Measurements from ENCODE around the gene IFT88. TPM values are rescaled to one million over a fixed set of nuclear protein-coding genes. Genes with fewer than 3 reads are reported as not detected.
A peak's percentile ranks its signal among the peaks of the same experiment; 100 is the strongest.

The IFT88 gene
- total RNA-seq, 2 experiments from 2014 or later, result 9.0 to 9.5 TPM

DNA sequence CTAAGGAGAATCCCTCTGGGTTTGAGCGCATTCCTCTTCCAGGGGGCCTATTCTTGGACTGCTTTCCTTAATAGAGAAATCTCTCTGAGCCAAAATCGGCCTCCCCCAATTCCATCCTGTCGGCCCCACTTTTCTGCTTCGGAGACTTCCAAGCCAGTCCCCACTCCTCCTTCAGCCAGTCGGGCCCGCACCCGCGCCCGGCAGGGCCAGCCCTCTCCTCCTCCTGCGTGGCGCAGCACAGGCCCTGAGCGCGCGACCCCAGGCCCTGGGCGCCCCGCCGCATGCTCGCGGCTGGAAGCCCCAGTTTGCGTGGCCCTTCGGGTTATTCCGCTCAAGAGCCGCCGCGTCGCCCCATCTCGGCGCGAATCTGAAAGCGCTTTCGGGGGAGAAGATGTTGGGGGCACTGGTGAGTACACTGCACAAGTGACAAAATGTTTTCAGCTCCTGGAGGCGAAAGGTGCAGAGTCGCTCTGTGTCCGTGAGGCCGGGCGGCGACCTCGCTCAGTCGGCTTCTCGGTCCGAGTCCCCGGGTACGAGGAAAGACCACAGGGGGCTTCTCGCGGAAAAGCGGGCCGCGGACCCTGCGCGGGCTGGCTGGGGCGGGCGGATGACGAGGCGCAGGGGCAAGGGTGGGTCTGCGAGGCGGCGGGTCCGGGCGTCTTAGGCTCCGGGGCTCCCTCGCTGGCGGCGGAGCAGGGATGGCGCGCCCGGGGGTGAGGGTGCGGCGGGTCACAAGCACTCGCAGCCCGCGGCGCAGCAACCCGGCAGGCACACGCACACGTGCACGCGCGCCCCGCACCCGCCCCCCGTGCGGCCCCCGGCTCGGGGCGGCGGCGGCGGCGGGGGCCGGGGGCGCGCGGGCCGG lies 136.2 kb downstream of the IFT88 start, which contains the start of gene IL17D:
IL17D (plus strand) TSS at position 785 of the 865 bp plus-strand sequence. CDS start 303 bp downstream, outside the sequence.
- peak within 1 kb of the TSS; percentile 92 for H3K4me3 Mint-ChIP-seq
- Histone ChIP-seq H3K27ac (ENCODE audit: low read depth in 1 of 2, low read length in 2 of 2) (no peak within 1 kb of the TSS), H3K9me3 (ENCODE audit: control insufficient read depth in 1 of 2, insufficient read depth in 1 of 2, low read length in 2 of 2) (no peaks in the 10 kb centered on the region), H3K4me1 (ENCODE audit: insufficient read depth, low read length) (peaks cover 14% of the 10 kb centered on the region), H3K36me3 (ENCODE audit: insufficient read depth, low read length) (no peaks in the 10 kb centered on the region), H3K27me3 (ENCODE audit: control insufficient read depth in 1 of 2, insufficient read depth in 2 of 2, low read length in 2 of 2) (peaks cover 18 to 39% of the 10 kb centered on the region in 2 experiments), H3K4me3 (ENCODE audit: low read length) (peak within 1 kb of the TSS; percentile 61)
- ChIA-PET CTCF (interaction anchor here (0.5 to 0.7 kb wide), 3 partner anchors 21 to 589 kb away, joined by 3 to 7 read pairs (median 3); no protein-coding TSS in a partner anchor), POLR2A (interaction anchor here (0.5 to 1.7 kb wide), 7 partner anchors 9 to 490 kb away, joined by 3 to 15 read pairs (median 3); partner anchors contain the start of gene EEF1AKMT1)
- intact Hi-C loops (cut with DNase I, micrococcal nuclease), result loop anchor here (5.0 to 10.0 kb wide), 4 partner anchors 178 to 592 kb away; partner anchors contain the start of genes CRYL1 (in 1 of the 2) and GJB2 (in 1 of the 2)
- peaks cover 42% of the 10 kb centered on the region for H3K27me3 Mint-ChIP-seq
- peak within 1 kb of the TSS; percentile 34 for H3K27ac Mint-ChIP-seq
- ATAC-seq (ENCODE audit: poor library complexity) (peak; percentile 19), DNase-seq (peak in 10 of 14 experiments; percentile 12 to 60 (median 32))
- no peaks in the 10 kb centered on the region for H3K36me3 Mint-ChIP-seq (ENCODE audit: low read depth)
- no peak for TF ChIP-seq CTCF (IDR thresholded peaks at IDR 0.05)
- H3K4me1 Mint-ChIP-seq (ENCODE audit: low read depth), result peaks cover 7% of the 10 kb centered on the region
- H3K9me3 Mint-ChIP-seq, result no peaks in the 10 kb centered on the region

DNA sequence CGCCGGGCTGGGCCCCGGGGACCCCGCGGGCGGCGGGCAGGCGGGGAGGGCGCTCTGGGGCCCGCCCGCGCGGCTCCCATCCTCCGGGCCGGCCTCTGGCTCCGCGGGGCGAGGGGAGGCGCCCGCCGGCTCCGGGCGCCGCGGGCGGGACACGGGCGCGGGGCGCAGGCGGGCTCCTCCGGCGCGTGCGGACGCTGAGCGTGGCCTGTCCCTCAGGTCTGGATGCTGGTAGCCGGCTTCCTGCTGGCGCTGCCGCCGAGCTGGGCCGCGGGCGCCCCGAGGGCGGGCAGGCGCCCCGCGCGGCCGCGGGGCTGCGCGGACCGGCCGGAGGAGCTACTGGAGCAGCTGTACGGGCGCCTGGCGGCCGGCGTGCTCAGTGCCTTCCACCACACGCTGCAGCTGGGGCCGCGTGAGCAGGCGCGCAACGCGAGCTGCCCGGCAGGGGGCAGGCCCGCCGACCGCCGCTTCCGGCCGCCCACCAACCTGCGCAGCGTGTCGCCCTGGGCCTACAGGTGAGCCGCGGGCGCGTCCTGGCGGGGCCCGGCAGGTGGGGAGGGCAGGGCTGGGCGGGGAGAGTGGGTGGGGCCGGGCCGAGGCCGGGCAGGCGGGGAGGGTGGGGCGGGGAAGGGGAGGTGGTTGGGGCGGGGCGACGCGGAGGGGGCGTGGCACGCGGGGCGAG lies 137.0 kb downstream of the IFT88 start:
- no peak overlapping the region for H3K4me3 ChIP-seq (ENCODE audit: low read length)
- peaks cover 14% of the 10 kb centered on the region for H3K4me1 ChIP-seq (ENCODE audit: insufficient read depth, low read length)
- peaks cover 18 to 33% of the 10 kb centered on the region in 2 experiments for H3K27me3 ChIP-seq (ENCODE audit: control insufficient read depth in 1 of 2, insufficient read depth in 2 of 2, low read length in 2 of 2)
- peak; percentile 50 to 91 (median 70) for DNase-seq
- H3K36me3 Mint-ChIP-seq (ENCODE audit: low read depth), result no peaks in the 10 kb centered on the region
- ChIA-PET POLR2A (interaction anchor here (0.6 to 1.7 kb wide), 4 partner anchors 66 to 228 kb away, joined by 3 to 15 read pairs (median 4); partner anchors contain the start of gene EEF1AKMT1), CTCF (interaction anchor here (0.5 to 0.7 kb wide), 2 partner anchors 68 to 589 kb away, joined by 3 to 7 read pairs; no protein-coding TSS in a partner anchor)
- H3K4me1 Mint-ChIP-seq (ENCODE audit: low read depth), result peaks cover 7% of the 10 kb centered on the region
- H3K9me3 ChIP-seq (ENCODE audit: control insufficient read depth in 1 of 2, insufficient read depth in 1 of 2, low read length in 2 of 2), result no peaks in the 10 kb centered on the region
- peak; percentile 21 for TF ChIP-seq CTCF (IDR thresholded peaks at IDR 0.05)
- ATAC-seq (ENCODE audit: poor library complexity), result peak; percentile 91
- peaks cover 35% of the 10 kb centered on the region for H3K27me3 Mint-ChIP-seq
- no peaks in the 10 kb centered on the region for H3K9me3 Mint-ChIP-seq
- intact Hi-C loops (cut with DNase I, micrococcal nuclease), result loop anchor here (2.0 to 10.0 kb wide), 6 partner anchors 67 to 591 kb away; partner anchors contain the start of genes CRYL1 (in 1 of the 2), GJB2 (in 1 of the 2) and IFT88 (in 1 of the 2)
- no peak overlapping the region for H3K27ac Mint-ChIP-seq
- H3K36me3 ChIP-seq (ENCODE audit: insufficient read depth, low read length), result no peaks in the 10 kb centered on the region
- H3K4me3 Mint-ChIP-seq, result peak overlapping the region; percentile 77
- no peak overlapping the region for H3K27ac ChIP-seq (ENCODE audit: low read depth in 1 of 2, low read length in 2 of 2)

All from CD4-positive, alpha-beta T cell (primary cell).